HG02798 (cell line): Measurements from ENCODE around the gene IRF2BP2.

Experiments used
- ATAC-seq: cut with Tn5 transposase; IDR thresholded peaks from one replicate; pipeline ENCODE4 v1.9.1; 2021; ENCODE audit warnings: mild to moderate bottlenecking; ENCODE audit not compliant: unreplicated experiment, poor library complexity

The IRF2BP2 gene

DNA sequence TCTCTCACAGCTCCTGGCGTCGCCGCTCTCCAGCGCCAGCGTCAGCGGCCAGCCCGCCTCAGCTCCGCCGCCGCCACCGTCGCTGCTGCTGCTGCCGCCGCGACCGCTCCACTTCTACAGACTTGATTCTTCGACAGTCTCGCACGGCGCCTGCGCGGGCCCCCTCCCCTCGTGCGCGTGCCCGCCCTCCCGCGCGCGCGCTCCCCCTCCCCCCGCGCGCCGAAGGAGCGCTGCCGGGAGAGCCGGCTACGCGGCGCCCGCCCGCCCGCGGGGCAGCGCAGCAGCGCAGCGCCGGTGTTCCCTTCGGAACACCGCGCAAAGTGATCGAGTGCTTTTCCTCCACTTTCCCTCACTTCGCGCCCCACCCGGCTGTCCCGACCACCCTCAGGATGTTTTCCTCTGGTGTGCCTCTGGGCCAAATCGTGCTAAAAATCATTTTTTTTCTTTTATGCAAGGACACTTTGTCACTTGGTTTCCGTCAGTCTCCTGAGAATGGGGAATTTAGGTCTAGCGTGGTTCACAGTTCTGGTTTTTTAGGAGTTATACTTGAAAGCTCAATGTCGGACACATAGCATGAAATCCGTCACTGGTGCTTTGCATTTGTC is at the start of gene IRF2BP2:
IRF2BP2 (minus strand) TSS at position 118 of the 605 bp plus-strand sequence. CDS start 684 bp downstream, outside the sequence.
- ATAC-seq, result peak; percentile 29

DNA sequence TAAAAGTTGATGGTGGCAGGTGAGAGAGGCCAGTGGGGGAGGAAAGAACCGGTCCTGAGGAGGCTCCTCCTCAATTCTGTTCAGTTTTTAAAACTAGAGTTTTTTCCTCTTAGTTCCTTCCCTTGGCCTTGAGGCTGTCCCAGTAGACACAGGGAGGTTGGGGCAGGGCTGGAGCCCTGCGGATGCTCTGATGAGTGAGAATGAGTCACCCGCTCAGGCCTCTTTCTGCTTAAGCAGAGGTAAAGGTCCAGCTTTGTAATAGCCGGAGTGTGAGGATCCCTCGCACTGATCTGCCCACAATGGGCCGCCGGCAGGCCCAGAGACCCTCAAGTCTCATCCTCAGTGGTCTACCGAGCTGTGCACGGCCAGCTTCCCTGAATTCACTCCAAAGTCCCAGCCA is 49.6 kb upstream of the IRF2BP2 start:
- no peak for ATAC-seq

DNA sequence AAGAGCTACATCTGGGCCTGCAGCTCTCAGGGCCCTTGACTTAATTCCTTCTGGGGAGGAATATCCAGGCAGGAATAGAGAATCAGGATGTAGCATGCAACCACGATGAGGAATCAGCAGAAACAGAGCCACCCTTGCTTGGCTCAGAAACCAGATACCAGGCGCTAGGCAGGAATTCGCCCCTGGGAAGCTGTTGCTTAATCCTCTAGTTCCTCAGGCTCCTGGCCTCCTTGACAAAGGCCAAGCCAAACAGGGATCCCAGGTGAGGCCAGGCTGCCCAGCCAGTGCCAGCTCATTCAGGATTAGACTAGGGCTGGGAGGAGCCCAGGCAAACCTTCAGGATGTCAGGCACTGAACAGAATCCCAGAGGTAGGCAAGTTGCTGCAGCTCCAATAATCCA is 48.2 kb upstream of the IRF2BP2 start:
- ATAC-seq, result no peak

DNA sequence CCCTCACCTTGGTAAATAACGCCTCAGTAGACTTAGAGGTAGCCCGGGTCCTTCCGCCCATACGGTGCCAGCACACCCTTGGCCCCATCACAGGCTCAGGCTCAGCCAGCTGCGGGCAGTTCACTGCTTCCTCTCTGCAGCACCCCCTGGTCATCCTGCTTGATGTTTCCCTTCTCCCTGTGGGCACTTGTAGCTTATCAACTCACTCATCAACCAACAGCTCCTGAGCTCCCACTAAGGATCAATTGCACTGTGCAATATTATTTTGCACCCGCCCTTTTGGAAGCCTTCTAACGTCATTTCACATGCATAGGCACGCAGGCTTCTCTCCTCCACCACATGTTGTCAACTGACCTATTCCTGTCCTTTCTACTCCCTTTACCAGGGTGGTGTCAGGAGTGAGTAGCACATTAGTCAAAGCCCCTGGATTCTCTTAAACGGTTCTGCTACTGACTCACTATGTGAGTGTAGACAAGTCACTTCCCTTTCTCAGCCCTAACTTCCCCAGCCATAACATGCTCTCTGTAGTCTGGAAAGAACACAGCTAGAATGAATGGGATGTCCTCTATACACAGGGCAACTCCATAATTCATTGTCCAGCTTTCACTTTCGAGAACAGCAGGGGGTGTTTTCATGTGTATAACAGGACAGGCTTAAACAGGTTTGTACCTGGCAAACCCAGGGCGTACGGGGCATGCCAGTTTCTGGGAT is 47.1 kb upstream of the IRF2BP2 start:
- no peak for ATAC-seq

DNA sequence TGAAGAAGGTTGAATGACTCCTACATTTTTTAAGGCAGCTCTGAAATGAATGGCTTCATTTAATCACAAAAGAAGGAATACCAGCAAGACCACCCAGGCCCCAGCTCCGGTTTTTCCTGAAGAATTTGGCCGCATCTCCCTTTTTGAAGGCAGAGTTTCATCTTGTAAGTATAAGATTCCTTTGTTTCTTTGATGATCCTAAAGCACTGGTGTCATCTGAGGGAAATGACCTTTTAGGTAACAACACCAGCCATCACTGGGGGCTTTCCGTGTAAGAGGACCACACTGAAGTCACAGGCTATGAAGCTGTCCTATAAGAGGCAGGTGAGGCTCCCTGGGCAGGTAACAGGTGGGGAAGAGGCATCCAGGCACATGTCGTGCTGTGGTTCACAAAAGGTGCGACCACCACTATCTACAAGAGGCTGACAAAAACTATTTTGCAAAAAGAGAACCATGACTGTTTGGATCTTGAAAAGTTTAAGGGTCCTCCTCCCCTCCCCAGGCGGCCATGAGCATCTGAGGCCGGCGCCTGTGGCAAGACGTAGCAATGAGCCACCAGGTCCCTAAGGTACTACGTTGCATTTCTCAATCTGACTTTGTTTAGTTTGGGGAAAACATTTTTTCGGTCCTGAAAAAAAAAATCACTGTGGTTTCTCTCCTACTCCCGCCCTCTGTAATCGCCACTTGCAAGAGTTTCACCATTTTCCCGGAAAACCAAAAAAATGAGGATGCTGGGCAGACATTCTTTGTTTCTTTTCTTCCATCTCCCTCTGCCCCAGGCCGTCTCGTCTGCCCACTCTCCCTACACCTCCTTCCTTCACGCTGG is 46.3 kb upstream of the IRF2BP2 start:
- no peak for ATAC-seq

DNA sequence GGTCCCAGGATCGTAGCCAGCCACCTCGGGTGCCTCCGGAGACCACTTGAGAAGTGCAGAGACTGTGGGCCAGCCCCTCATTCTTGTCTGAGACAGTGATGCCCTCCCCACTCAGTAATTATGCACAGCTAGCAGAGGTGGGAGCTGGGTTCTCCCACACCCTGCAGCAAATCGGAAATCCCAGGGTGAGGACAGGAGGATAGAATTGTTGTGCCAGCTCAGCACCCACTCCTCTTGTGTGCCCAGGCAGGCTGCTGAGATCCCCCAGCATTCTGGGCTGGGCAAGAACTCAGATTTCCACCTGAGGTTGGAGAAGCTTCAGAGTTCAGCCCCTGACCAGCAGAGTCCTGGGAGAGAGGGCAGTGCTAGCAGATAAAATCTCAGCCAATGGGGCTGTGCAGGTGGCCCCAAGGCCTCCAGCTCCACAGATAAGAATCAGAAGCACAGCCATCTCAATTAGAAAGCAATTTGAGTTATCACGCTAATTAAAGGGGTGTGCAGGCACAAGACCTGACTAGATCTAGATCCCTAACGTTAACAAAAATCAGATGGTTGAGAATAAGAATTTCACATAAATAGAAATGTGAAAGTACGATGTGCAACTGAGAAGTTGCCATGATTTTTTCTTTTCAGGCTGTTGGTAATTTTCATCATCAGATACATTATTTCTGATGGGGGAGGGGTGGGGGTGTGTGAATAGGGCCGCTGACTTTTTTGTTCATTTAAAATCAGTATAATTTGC is 45.5 kb upstream of the IRF2BP2 start:
- ATAC-seq, result no peak

DNA sequence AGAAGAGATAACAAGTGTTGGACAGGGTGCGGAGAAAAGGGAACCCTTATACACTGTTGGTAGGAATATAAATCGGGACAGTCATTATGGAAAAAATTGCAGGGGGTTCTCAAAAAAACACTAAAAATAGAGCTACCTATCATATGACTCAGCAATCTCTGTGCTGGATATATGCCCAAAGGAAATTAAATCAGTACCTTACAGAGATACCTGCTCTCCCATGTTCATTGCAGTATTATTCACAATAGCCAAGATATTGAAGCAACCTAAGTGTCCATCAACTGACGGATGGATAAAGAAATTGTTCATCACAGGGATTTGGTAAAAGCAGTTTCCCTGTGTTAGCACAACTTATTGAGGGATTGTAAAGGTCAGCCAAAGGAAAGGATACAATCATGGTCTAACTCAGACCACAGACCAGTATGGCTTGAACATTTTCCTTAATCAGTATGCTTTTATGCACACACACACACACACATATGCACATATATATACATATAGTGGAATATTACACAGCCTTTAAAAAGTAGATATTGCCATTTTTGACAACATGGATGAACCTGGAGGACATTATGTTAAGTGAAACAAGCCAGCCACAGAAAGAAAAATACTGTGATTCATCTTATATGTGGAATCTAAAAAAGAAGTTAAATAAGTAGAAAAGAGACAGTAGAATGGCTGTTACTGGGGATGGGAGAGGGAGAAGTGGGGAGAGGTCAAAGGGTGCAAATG is 44.2 kb upstream of the IRF2BP2 start:
- no peak for ATAC-seq

DNA sequence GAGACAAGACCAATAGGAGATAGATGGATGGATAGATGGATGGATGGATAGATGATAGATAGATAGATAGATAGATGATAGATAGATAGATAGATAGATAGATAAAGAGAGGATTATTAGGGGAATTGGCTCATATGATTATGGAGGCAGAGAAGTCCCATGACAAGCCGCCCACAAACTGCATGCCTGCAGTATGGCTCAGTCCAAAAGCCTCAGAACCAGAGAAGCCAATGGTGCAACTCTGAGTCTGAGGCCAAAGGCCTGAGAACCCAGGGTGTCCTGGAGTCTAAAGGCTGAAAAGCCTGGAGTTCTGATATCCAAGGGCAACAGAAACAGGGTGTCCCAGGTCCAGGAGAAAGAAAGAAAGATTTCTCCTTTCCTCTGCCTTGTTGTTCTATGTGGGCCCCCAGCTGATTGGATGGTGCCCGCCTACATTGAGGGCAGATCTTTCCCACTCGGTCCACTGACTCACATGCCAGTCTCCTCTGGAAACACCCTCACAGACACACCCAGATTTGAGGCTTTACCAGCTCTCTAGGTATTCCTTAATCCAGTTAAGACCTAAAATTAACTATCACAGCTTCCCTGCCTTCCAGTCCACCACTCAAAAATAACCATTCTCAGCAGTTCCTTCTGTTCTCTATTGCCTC is 39.6 kb upstream of the IRF2BP2 start:
- ATAC-seq, result no peak

DNA sequence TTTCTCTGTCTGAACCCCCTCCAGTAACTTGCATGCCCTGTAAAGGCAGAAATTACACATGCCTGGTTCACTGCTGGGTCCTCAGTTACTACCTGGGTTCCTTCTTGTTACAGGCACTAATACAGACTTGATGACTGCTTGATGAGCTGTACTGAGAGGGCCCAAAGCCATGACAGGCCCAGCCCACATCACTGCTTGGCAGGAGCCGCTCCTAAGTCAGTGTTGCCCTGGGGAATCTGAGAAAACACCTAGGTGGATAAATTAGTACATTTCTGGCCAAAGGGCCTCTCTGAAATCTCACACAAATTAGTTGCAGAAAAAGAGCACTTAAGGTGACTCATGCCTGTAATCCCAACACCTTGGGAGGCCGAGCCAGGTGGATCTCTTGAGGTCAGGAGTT is 37.8 kb upstream of the IRF2BP2 start:
- no peak for ATAC-seq

DNA sequence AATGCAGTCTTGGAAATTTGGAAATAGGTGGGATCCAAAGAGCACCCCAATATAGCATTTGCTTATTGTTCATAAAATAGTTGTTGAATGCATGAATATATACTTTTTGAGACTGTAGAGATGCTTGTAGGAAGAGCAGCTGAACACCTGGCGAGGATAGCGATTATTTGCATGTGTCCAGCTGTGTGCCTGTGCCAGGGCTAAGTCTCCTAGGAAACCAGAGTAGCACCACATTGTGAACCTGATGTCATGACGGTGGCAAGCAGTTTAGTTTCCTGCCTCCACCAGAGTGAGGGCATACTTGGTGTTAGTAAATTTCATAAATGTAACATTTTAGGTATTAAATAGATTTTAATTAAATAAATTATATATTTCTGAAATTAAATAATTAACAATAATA is 37.3 kb upstream of the IRF2BP2 start:
- no peak for ATAC-seq

DNA sequence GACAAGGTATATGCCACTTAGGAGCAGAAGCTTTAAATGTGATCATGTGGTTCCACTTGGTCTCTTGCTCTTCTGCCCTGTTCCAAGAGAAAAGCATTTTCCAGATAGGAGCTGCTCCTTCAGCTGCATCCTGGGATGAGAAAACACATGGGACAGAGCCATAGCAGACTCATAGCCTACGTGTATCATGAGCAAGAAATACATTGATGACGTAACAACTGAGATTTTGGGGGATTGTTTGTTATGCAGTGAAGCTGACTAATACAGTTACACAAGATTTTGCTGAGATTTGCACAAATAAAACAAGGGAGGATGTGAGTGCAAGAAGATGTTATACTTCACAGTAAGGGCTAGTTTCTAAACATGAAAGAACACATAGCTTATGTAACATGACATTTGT is 36.0 kb upstream of the IRF2BP2 start:
- no peak for ATAC-seq

DNA sequence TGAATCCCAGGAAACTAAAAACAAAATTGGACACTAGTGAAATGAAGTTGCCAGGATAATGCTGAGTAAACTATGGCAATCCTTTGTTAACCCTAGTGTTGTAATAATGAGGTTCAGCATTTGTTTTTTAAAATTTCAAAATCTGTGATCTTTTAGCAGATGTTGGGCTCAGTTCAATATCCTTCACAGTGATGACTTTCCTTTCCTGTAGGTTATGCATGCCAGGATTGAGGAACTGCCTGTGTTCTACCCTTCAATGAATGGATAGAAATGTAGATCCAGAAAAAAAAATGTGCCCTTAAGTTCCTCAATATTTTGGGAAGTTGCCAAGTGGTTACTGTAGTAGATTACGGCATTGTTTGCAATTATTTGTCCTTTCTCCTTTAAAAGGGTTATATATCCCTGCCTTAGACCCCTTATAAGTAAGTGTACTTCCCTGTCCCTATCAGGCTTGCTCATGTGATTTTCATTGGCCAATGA is 35.5 kb upstream of the IRF2BP2 start:
- ATAC-seq, result no peak

DNA sequence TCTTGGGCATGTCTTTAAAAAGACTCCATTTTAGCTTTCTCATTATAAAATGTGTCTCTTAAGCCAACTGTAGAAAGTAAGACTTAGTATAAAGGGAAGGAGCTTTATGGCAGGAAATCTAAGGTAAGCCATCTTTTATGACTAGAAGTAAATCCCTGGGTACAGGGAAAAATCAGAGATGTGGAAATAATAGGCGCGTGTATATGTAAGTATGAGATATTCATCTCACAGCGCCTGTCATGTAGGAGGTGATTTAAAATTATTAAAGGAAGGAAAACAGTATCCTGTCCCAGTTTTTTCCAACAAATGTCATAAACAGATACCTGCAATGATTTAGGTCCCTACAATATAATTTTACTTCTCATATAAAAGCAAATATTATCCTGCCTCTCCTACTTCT is 35.0 kb upstream of the IRF2BP2 start:
- ATAC-seq, result no peak

DNA sequence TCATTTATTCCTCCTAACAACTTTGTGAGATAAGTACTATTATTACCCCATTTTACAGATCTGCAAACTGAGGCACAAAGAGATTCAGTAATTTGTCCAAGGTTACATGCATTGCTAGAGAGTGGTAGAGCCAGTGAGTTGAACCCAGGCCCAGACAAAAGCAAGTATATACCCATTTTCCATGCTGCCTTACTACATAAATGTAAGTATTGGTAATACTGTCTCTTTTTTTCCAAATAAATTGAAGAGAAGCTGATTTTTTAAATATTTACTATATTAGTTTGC is 33.8 kb upstream of the IRF2BP2 start:
- ATAC-seq, result no peak

DNA sequence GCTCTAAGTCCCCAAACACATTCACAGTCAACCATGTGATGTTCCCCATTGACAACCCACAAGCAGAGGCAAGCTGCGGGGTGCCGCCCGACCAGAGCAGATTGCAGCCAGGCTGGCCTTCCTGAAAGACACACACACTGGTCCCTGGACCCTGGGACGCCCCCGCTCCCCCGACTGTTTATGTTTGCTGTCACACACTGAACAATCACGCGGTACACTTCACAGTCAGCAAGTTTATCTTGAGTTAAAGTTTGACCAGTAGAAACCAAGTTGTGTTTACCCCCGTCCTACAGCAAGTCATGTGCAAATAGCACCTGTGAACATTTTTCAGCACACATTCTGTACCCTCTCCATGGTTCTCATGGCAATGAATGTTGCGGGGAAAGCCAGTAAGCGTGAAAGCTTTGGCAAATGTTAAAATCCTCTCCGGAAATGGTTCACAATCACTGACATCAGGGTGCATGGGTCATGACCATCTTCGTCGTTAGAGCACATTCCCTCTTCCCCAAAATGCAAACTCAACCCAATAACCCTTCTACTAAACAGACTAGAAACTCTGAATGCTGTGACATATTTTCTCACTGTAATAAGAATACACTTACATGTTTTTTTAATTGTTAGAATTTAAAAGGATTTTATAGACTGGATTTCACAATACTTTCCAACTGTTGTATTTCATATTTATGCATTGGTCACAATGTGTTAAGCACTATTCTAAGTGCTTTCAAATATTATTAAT is 33.3 kb upstream of the IRF2BP2 start:
- ATAC-seq, result no peak

DNA sequence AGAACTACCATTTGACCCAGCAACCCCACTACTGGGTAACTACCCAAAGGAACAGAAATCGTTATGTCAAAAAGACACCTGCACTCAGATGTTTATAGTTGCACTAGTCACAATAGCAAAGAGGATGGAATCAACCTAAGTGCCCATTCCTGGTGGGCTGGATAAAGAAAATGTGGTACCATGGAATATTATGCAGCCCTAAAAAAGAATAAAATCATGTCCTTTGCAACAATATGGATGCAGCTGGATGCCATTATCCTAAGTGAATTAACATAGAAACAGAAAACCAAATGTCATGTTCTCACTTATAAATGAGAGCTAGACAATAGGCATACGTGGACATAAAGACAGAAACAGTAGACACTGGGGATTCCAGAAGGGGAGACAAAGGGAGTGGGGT is 32.5 kb upstream of the IRF2BP2 start:
- ATAC-seq, result no peak

DNA sequence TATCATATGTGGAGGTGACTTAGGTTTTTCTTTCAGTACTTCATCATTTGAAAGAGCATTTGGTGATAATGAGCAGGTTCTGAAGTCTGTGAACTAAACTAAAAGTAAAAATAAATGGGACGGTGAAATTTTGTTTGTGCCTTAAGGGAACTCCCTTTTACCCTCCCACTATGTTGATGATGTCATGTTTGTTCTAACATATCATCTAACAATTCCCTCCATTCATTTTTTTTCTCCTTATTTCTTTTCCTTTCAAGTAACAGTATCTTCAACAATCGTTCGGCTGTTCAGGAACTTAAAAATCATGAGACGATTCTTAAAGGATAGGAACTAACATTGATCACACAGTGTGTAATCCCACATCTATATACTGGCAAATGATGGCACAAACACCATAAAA is 30.0 kb upstream of the IRF2BP2 start:
- no peak for ATAC-seq

DNA sequence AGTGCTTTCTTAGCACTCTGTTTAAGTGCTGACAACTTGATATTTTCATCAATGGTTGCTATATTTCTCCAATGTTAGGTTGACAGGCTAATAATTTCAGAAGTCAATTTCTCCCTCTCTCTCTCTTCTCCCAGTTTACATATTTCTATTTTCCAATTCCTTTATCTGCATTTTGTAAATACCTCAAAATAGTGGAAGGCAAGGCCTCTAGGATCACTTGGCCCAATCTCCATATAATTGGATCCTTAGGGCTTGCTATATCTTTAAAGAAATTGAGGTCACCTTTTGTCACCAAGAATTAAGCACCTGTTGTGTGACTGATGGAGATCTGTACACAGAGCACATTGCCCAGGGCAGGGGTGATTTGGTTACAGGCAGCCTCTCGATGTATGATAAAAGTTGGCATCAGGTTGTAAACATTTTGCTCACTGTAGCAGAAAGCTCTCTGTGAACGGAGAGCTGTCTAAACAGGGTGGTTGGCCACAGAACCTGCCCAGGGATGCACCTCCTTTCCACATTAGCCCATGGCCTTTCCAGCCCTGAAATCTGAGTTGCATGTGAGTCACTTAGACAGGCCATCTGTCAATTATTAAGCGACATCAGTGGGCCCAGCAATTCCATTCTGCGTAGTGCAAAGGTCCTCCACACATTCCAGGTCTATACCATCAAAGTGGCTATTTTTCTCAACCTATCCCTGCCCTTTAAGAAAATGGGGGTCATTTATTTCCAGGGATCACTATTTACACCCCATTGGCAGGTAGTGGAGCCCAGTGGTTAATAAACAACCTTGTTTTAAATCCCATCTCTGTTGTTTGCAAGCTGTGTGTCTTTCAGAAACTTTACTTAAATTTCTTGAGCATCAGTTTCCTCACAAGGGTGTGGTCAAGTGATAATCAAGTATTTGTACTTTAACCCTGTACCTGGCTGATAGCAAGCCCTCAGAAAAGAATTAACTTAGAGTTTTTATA is 29.1 kb upstream of the IRF2BP2 start:
- ATAC-seq, result no peak
